Fibroblast of lung (primary cell): ENCODE results near the gene KRTAP9-7. TPM values are rescaled to one million over a fixed set of nuclear protein-coding genes. Genes with fewer than 3 reads are reported as not detected.

ENCODE experiments used
- DNase-seq, 2 donors: peaks; one replicate each; pipeline versions ENCODE4 v3.0.0 to v3.0.0-alpha.2; 2010; ENCODE audit warnings: low read depth in 2 of 2
- H2AFZ ChIP-seq: 2 replicates; pipeline ENCODE4 v1.5.1; 2012; ENCODE audit warnings: low read length, control low read depth, inconsistent platforms
- H3K27ac ChIP-seq: 2 replicates; pipeline ENCODE4 v1.5.1; 2011; ENCODE audit warnings: low read length, control low read depth; ENCODE audit not compliant: insufficient read depth
- H3K27me3 ChIP-seq: 2 replicates; pipeline ENCODE4 v1.5.1; 2011; ENCODE audit warnings: mild to moderate bottlenecking, low read length; ENCODE audit not compliant: control insufficient read depth, insufficient read depth
- H3K36me3 ChIP-seq: 2 replicates; pipeline ENCODE4 v1.5.1; 2011; ENCODE audit warnings: low read length; ENCODE audit not compliant: control insufficient read depth, insufficient read depth
- H3K4me1 ChIP-seq: 2 replicates; pipeline ENCODE4 v1.5.1; 2011; ENCODE audit warnings: low read length; ENCODE audit not compliant: control insufficient read depth, insufficient read depth; ENCODE audit errors: extremely low read depth
- H3K4me2 ChIP-seq: 2 replicates; pipeline ENCODE4 v1.5.1; 2011; ENCODE audit warnings: low read length, control low read depth; ENCODE audit not compliant: insufficient read depth; ENCODE audit errors: extremely low read depth
- H3K4me3 ChIP-seq, 4 experiments: fragments of 200-600 bp in 1 of 4; sonication (generic) in 1 of 4; replicated peaks in 1 of 4; 2 replicates each; pipeline ENCODE4 v1.5.1; 2011 to 2016; ENCODE audit warnings: low read length in 4 of 4, low read depth in 3 of 4, mild to moderate bottlenecking in 3 of 4, control low read depth in 2 of 4, inconsistent platforms in 1 of 4, mixed read lengths in 1 of 4; ENCODE audit not compliant: insufficient read depth in 1 of 4; ENCODE audit errors: control extremely low read depth in 1 of 4
- H3K79me2 ChIP-seq: 2 replicates; pipeline ENCODE4 v1.5.1; 2012; ENCODE audit warnings: mild to moderate bottlenecking, low read length, inconsistent platforms; ENCODE audit not compliant: control insufficient read depth, insufficient read depth
- H3K9ac ChIP-seq: 2 replicates; pipeline ENCODE4 v1.5.1; 2011; ENCODE audit warnings: mild to moderate bottlenecking, low read length, control low read depth; ENCODE audit not compliant: insufficient read depth
- H3K9me3 ChIP-seq: 2 replicates; pipeline ENCODE4 v1.5.1; 2012; ENCODE audit warnings: low read depth, low read length; ENCODE audit not compliant: control insufficient read depth, insufficient read depth
- H4K20me1 ChIP-seq: 2 replicates; pipeline ENCODE4 v1.5.1; 2011; ENCODE audit warnings: low read length; ENCODE audit not compliant: control insufficient read depth, insufficient read depth; ENCODE audit errors: extremely low read depth
- EZH2 ChIP-seq: IDR thresholded peaks from 2 replicates; pipeline ENCODE4 v1.5.1; 2012; ENCODE audit warnings: low read length, control low read depth, mild to moderate bottlenecking; ENCODE audit errors: missing control alignments
- polyA plus RNA-seq, 2 donors: library from polyadenylated mRNA; depleted of rRNA in 1 of 2; stranded (reverse) in 1 of 2; unstranded in 1 of 2; fragments of >200 nt; gene quantifications; 2 replicates each; pipeline ENCODE4 v1.2.1, GENCODE V29; 2011 to 2012; ENCODE audit warnings: missing spikeins in 1 of 2
- total RNA-seq: library from RNA; depleted of rRNA; stranded (reverse); fragments of >200 nt; gene quantifications from 2 replicates; pipeline ENCODE4 v1.2.1, GENCODE V29; 2014
- TF ChIP-seq, protein P1 (sequence below), 2 donors: IDR thresholded peaks in 1 of 2; conservative IDR thresholded peaks in 1 of 2; 1 replicate in 1 of 2; 2 replicates in 1 of 2; pipeline ENCODE4 v1.5.1; 2011 to 2012; ENCODE audit warnings: low read length in 2 of 2, control low read depth in 1 of 2, inconsistent platforms in 1 of 2, low read depth in 1 of 2, mild to moderate bottlenecking in 1 of 2

KRTAP9-7 gene
- total and polyA plus RNA-seq, 2 donors (not counting 1 experiment from before 2014, with no cell fraction given) = not detected

DNA sequence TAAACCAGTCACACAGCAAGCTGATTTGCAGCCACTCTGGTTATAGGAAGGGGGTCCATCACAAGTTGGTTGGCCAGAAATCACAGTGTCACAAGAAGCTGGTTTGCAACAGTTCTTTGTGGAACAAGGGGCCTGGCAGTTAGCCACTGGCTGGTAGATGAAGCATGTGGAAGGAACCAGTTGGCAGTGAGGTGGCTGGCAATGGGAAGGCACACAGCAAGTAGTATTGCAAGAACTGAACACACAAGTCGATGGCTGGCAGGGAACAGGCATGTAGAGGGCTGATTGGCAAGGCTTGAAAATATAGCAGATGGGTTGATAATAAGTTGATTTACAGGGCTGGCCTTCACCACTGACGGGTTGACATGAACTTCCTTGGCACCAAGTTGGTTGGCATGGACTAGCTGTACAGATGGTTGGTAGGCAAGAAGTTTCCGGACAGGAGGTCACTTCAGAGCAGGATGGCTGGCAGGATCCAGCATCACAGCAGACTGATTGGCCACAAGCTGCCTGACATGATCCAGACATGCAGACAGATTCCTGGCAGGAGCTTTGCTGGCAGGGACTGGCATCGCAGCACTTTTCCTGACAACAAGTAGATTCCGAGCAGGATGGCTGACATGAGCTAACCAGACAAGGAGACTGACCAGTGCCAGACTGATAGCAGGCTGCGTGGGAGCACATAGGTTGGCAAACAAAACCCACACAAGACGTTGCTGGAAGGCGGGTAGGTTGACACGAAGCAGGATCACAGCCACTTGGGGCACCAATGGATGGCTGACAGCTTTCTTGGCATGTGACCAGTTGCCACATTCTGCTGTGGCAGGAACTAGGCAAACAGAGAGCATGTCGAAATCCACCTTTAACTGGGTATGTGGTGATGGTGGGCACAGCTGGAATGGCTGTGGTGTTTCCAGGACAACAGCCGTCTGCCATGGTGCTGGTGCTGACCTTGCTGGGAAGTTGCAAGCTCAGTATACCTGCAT, 26.7 kb downstream of the KRTAP9-7 start, which contains the start of gene KRTAP29-1:
Gene KRTAP29-1 (minus strand): TSS at position 936 of the 986 bp plus-strand sequence. CDS start 0 bp downstream, at position 936.
- Histone ChIP-seq H3K9ac (no peak within 1 kb of the TSS), H3K79me2 (no peaks in the 10 kb centered on the region), H3K9me3 (no peaks in the 10 kb centered on the region), H3K27me3 (peaks cover 16% of the 10 kb centered on the region), H4K20me1 (no peaks in the 10 kb centered on the region), H3K27ac (no peak within 1 kb of the TSS), H3K4me1 (no peaks in the 10 kb centered on the region), H3K4me2 (no peak within 1 kb of the TSS), H2AFZ (no peak within 1 kb of the TSS), H3K36me3 (no peaks in the 10 kb centered on the region), H3K4me3 (no peak within 1 kb of the TSS)
- TF ChIP-seq EZH2 = no peak
- TF ChIP-seq, protein P1, sequence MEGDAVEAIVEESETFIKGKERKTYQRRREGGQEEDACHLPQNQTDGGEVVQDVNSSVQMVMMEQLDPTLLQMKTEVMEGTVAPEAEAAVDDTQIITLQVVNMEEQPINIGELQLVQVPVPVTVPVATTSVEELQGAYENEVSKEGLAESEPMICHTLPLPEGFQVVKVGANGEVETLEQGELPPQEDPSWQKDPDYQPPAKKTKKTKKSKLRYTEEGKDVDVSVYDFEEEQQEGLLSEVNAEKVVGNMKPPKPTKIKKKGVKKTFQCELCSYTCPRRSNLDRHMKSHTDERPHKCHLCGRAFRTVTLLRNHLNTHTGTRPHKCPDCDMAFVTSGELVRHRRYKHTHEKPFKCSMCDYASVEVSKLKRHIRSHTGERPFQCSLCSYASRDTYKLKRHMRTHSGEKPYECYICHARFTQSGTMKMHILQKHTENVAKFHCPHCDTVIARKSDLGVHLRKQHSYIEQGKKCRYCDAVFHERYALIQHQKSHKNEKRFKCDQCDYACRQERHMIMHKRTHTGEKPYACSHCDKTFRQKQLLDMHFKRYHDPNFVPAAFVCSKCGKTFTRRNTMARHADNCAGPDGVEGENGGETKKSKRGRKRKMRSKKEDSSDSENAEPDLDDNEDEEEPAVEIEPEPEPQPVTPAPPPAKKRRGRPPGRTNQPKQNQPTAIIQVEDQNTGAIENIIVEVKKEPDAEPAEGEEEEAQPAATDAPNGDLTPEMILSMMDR (conservative IDR thresholded peaks at IDR 0.05 in 1 of 2, IDR thresholded peaks at IDR 0.05 in 1 of 2; ENCODE audit: low read depth in 1 of 2, low read length in 2 of 2) = no peak
- no peak for DNase-seq

DNA sequence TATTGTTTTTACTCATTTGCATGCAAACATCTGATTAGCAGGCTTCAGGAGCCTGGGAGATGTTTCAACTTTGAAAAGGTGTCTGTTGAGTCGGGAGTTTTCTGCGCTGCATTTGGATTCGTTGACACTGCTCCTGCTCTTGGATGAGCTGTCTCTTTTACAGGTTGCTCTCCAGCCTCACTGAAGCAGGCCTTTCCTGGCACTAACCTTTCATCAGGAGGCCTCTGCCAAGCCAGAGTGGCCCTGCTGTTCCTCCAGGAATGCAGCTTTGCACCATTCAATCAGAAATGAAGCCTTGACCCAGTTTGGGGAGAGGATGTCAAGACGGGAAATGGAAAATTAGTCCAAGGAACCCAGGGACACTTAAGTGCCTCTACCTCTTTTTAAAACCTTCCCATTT, 27.5 kb downstream of the KRTAP9-7 start:
- TF ChIP-seq, protein P1 (conservative IDR thresholded peaks at IDR 0.05 in 1 of 2, IDR thresholded peaks at IDR 0.05 in 1 of 2; ENCODE audit: low read depth in 1 of 2, low read length in 2 of 2) = no peak
- TF ChIP-seq EZH2 = no peak
- no peaks in the 10 kb centered on the region for H3K36me3 ChIP-seq
- no peaks in the 10 kb centered on the region for H4K20me1 ChIP-seq
- no peaks in the 10 kb centered on the region for H3K4me1 ChIP-seq
- H2AFZ ChIP-seq = no peak overlapping the region
- DNase-seq = no peak
- no peak overlapping the region for H3K4me3 ChIP-seq
- H3K27me3 ChIP-seq = peaks cover 19% of the 10 kb centered on the region
- no peak overlapping the region for H3K27ac ChIP-seq
- H3K9ac ChIP-seq = no peak overlapping the region
- no peaks in the 10 kb centered on the region for H3K79me2 ChIP-seq
- H3K4me2 ChIP-seq = no peak overlapping the region
- H3K9me3 ChIP-seq = no peaks in the 10 kb centered on the region

DNA sequence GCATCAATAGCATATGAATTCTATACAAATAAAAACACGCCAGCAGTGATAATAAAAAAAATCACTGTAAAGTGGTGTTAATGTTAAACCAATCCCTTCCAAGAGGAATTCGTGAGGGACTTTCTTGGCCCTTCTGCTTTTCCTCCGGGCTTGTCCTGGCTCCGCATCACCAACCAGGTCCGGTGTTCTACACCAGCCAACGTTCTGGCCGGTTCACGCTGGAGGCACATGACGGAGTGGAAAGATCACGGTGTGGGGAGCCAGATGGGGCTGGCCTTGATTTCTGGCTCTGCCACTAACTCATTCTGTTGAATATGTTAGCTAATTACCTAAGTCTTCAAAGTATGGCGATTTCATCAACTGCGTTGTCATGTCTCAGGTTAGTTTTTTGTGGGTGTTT, 28.6 kb downstream of the KRTAP9-7 start:
- H3K9me3 ChIP-seq = no peaks in the 10 kb centered on the region

More for the DNA sequence above, 28.6 kb downstream of the KRTAP9-7 start:
- no peaks in the 10 kb centered on the region for H3K36me3 ChIP-seq
- no peak overlapping the region for H3K27ac ChIP-seq
- H3K9ac ChIP-seq = no peak overlapping the region
- no peaks in the 10 kb centered on the region for H4K20me1 ChIP-seq
- H3K27me3 ChIP-seq = peaks cover 21% of the 10 kb centered on the region
- no peaks in the 10 kb centered on the region for H3K79me2 ChIP-seq
- H3K4me1 ChIP-seq = no peaks in the 10 kb centered on the region
- DNase-seq = no peak
- no peak overlapping the region for H3K4me2 ChIP-seq
- TF ChIP-seq EZH2 = no peak
- TF ChIP-seq, protein P1 (conservative IDR thresholded peaks at IDR 0.05 in 1 of 2, IDR thresholded peaks at IDR 0.05 in 1 of 2; ENCODE audit: low read depth in 1 of 2, low read length in 2 of 2) = no peak
- no peak overlapping the region for H2AFZ ChIP-seq
- H3K4me3 ChIP-seq = no peak overlapping the region
